Measurements from ENCODE around the gene FH.

Gene FH

DNA sequence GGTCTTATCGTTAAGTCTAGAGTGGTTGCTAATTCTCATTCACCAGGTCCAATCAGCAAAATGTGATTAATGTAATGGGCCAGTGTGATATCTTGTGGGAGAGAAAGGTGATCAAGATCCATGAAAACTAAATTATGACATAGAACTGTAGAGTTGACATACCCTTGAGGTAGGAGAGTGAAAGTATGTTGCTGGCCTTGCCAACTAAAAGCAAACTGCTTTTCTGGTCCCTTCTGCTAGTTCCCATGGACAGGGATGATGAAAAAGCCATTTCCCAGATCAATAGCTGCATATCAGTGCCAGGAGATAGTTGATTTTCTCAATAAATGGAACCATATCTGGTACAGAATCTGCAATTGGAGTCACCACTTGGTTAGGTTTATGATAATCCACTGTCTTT, 65.8 kb downstream of the FH start:
- no peak for DNase-seq

DNA sequence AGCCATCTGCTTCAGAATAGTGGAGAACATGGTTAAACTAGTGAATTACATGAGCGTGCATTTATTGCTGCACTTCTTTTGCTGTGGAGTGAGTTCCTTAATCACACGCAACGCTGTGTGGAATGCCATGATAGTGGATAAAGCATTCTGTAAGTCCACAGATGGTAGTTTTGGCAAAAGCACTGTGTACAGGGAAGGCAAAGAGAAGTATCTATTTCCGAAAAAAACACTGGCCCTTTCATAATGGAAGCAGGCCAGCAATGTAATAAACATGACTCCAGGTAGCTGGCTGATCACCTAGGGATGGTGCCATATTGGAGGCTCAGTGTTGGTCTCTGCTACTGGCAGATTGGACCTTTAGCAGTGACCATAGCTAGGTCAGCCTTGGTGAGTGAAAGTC, 67.6 kb downstream of the FH start:
- DNase-seq = no peak
